Glomerular visceral epithelial cell (primary cell): ENCODE results near the gene DAW1.

Experiments
- DNase-seq: peaks from one replicate; pipeline ENCODE4 v3.0.0-alpha.2; 2016; ENCODE audit errors: extremely low spot score

The DAW1 gene

GRCh38 chr2:227862227-227862740 is 9.1 kb upstream of the DAW1 start:
- DNase-seq: peak; percentile 56

GRCh38 chr2:227862741-227863588 is 8.5 kb upstream of the DAW1 start:
- DNase-seq: peak; percentile 88

GRCh38 chr2:227864161-227864756 is 7.2 kb upstream of the DAW1 start:
- DNase-seq: no peak

- no peak for DNase-seq
Observed at GRCh38 chr2:227865291-227865690, 6.1 kb upstream of the DAW1 start.

- DNase-seq: no peak
Observed at GRCh38 chr2:227867386-227867785, 4.0 kb upstream of the DAW1 start.

- DNase-seq: peak; percentile 85
Observed at GRCh38 chr2:227870710-227871374, 589 bp upstream of the DAW1 start.

- DNase-seq: no peak
Observed at GRCh38 chr2:227872676-227873075, 1.2 kb downstream of the DAW1 start.

- no peak for DNase-seq
Observed at GRCh38 chr2:227876300-227876801, 4.9 kb downstream of the DAW1 start.

GRCh38 chr2:227877421-227878310 is 6.2 kb downstream of the DAW1 start:
- DNase-seq: no peak

- no peak for DNase-seq
Observed at GRCh38 chr2:227880460-227880859, 9.0 kb downstream of the DAW1 start.

GRCh38 chr2:227881866-227882517 is 10.6 kb downstream of the DAW1 start:
- no peak for DNase-seq

- DNase-seq: peak; percentile 75
Observed at GRCh38 chr2:227884511-227884947, 13.1 kb downstream of the DAW1 start.

- no peak for DNase-seq
Observed at GRCh38 chr2:227886149-227886548, 14.7 kb downstream of the DAW1 start.

GRCh38 chr2:227888289-227888688 is 16.9 kb downstream of the DAW1 start:
- DNase-seq: no peak

- DNase-seq: no peak
Observed at GRCh38 chr2:227889336-227889735, 17.9 kb downstream of the DAW1 start.

- DNase-seq: peak; percentile 49
Observed at GRCh38 chr2:227890495-227891079, 19.2 kb downstream of the DAW1 start.

- DNase-seq: no peak
Observed at GRCh38 chr2:227891673-227892072, 20.2 kb downstream of the DAW1 start.

- DNase-seq: no peak
Observed at GRCh38 chr2:227903381-227903780, 31.9 kb downstream of the DAW1 start.

- DNase-seq: no peak
Observed at GRCh38 chr2:227906991-227907390, 35.6 kb downstream of the DAW1 start.
